ENCODE measurements around the gene DLGAP1.

DNA sequence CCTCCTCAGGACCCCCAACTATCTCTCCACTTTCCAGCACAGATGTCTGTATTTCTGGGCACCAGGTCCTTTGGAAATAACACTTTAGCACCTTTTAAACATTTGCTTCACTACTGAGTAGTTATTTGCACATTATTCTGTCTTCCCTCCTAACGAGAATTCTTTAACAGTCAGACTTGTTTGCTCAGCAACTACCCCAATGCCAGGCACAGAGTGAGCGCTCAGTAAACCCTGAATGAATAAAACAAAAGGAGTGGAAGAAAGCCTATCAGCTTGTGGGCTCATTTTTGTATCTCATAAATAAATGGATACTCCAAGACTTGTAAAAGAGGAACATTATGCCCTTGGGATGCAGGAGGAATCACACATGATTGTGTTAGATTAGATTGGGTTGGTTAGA is 554.8 kb downstream of the DLGAP1 start:
- TF ChIP-seq, protein P1, sequence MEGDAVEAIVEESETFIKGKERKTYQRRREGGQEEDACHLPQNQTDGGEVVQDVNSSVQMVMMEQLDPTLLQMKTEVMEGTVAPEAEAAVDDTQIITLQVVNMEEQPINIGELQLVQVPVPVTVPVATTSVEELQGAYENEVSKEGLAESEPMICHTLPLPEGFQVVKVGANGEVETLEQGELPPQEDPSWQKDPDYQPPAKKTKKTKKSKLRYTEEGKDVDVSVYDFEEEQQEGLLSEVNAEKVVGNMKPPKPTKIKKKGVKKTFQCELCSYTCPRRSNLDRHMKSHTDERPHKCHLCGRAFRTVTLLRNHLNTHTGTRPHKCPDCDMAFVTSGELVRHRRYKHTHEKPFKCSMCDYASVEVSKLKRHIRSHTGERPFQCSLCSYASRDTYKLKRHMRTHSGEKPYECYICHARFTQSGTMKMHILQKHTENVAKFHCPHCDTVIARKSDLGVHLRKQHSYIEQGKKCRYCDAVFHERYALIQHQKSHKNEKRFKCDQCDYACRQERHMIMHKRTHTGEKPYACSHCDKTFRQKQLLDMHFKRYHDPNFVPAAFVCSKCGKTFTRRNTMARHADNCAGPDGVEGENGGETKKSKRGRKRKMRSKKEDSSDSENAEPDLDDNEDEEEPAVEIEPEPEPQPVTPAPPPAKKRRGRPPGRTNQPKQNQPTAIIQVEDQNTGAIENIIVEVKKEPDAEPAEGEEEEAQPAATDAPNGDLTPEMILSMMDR (IDR thresholded peaks at IDR 0.05; ENCODE audit: insufficient read depth, low read length, poor library complexity, severe bottlenecking) = no peak
- no peak for TF ChIP-seq EZH2phosphoT487 (conservative IDR thresholded peaks at IDR 0.05; ENCODE audit: low read length)
